Astrocyte (in vitro differentiated cells and primary cell): ENCODE results near the gene BICC1. TPM values are rescaled to one million over a fixed set of nuclear protein-coding genes. Genes with fewer than 3 reads are reported as not detected.

Experiments used
- DNase-seq: peaks from one replicate; pipeline ENCODE4 v3.0.0-alpha.2; 2010; ENCODE audit warnings: low read depth
- FAIRE-seq: peaks from 2 replicates; lab custom pipeline; 2011; peaks lifted over from hg19 to GRCh38; lab: Jason Lieb, UNC
- H2AFZ ChIP-seq: 2 replicates; pipeline ENCODE4 v1.6.0; 2012; ENCODE audit warnings: low read depth, low read length, inconsistent platforms
- H3K27ac ChIP-seq: 2 replicates; pipeline ENCODE4 v1.5.1; 2011; ENCODE audit warnings: low read depth, low read length, inconsistent platforms
- H3K27me3 ChIP-seq: 2 replicates; pipeline ENCODE4 v1.6.0; 2011; ENCODE audit warnings: low read length, inconsistent platforms; ENCODE audit not compliant: insufficient read depth
- H3K36me3 ChIP-seq: 2 replicates; pipeline ENCODE4 v1.5.1; 2011; ENCODE audit warnings: low read length, inconsistent platforms; ENCODE audit not compliant: insufficient read depth
- H3K4me1 ChIP-seq: 2 replicates; pipeline ENCODE4 v1.5.1; 2011; ENCODE audit warnings: low read length, inconsistent platforms; ENCODE audit not compliant: insufficient read depth
- H3K4me2 ChIP-seq: 2 replicates; pipeline ENCODE4 v1.6.0; 2012; ENCODE audit warnings: low read length, inconsistent platforms
- H3K4me3 ChIP-seq: 2 replicates; pipeline ENCODE4 v1.5.1; 2011; ENCODE audit warnings: low read depth, mild to moderate bottlenecking, low read length, inconsistent platforms; ENCODE audit not compliant: insufficient read depth
- H3K79me2 ChIP-seq: 2 replicates; pipeline ENCODE4 v1.6.0; 2012; ENCODE audit warnings: mild to moderate bottlenecking, low read length, inconsistent platforms; ENCODE audit not compliant: insufficient read depth
- H3K9ac ChIP-seq: 2 replicates; pipeline ENCODE4 v1.6.0; 2012; ENCODE audit warnings: mild to moderate bottlenecking, low read length, inconsistent platforms
- H3K9me3 ChIP-seq: 2 replicates; pipeline ENCODE4 v1.5.1; 2012; ENCODE audit warnings: low read depth, mild to moderate bottlenecking, low read length, inconsistent platforms; ENCODE audit not compliant: insufficient read depth
- H4K20me1 ChIP-seq: 2 replicates; pipeline ENCODE4 v1.6.0; 2012; ENCODE audit warnings: low read length, inconsistent platforms; ENCODE audit not compliant: insufficient read depth
- H3K27ac Mint-ChIP-seq: one replicate; pipeline ENCODE4 v1.8.0; 2021; ENCODE audit warnings: mild to moderate bottlenecking, mixed read lengths; ENCODE audit not compliant: unreplicated experiment
- H3K27me3 Mint-ChIP-seq: one replicate; pipeline ENCODE4 v1.8.0; 2021; ENCODE audit warnings: low read depth, mixed read lengths; ENCODE audit not compliant: unreplicated experiment
- H3K36me3 Mint-ChIP-seq: one replicate; pipeline ENCODE4 v1.8.0; 2021; ENCODE audit warnings: low read depth, mixed read lengths; ENCODE audit not compliant: unreplicated experiment
- H3K4me1 Mint-ChIP-seq: one replicate; pipeline ENCODE4 v1.8.0; 2021; ENCODE audit warnings: low read depth, mixed read lengths; ENCODE audit not compliant: unreplicated experiment
- H3K4me3 Mint-ChIP-seq: one replicate; pipeline ENCODE4 v1.8.0; 2021; ENCODE audit warnings: mild to moderate bottlenecking, moderate library complexity, mixed read lengths; ENCODE audit not compliant: unreplicated experiment
- H3K9me3 Mint-ChIP-seq: one replicate; pipeline ENCODE4 v1.8.0; 2021; ENCODE audit warnings: mild to moderate bottlenecking, mixed read lengths; ENCODE audit not compliant: unreplicated experiment
- EZH2 ChIP-seq: IDR thresholded peaks from 2 replicates; pipeline ENCODE4 v1.6.1; 2012; ENCODE audit warnings: mild to moderate bottlenecking, low read length, inconsistent platforms; ENCODE audit not compliant: insufficient read depth
- total RNA-seq: library from RNA; stranded (reverse); gene quantifications from 2 replicates; pipeline ENCODE4 v1.2.1, GENCODE V29; 2021
- TF ChIP-seq, protein P1 (sequence below): IDR thresholded peaks from 2 replicates; pipeline ENCODE4 v1.5.1; 2011; ENCODE audit warnings: low read depth, mild to moderate bottlenecking, inconsistent platforms, low read length, moderate library complexity; ENCODE audit not compliant: insufficient read depth

BICC1 gene
- total RNA-seq, 1 donor from 2014 or later, result 23.0 TPM

GRCh38 chr10:58797356-58797755 is 284.7 kb downstream of the BICC1 start:
- no peaks in the 10 kb centered on the region for H3K79me2 ChIP-seq
- no peak overlapping the region for H2AFZ ChIP-seq
- no peak for FAIRE-seq
- H3K36me3 ChIP-seq, result peaks cover 7% of the 10 kb centered on the region
- peak; percentile 51 for DNase-seq
- H4K20me1 ChIP-seq, result no peaks in the 10 kb centered on the region
- Mint-ChIP-seq H3K4me3 (no peak overlapping the region), H3K36me3 (peaks cover 20% of the 10 kb centered on the region), H3K9me3 (no peaks in the 10 kb centered on the region), H3K27me3 (no peaks in the 10 kb centered on the region), H3K4me1 (peaks cover 17% of the 10 kb centered on the region), H3K27ac (peak overlapping the region; percentile 34)
- H3K27me3 ChIP-seq, result no peaks in the 10 kb centered on the region
- no peaks in the 10 kb centered on the region for H3K9me3 ChIP-seq
- no peak overlapping the region for H3K9ac ChIP-seq
- H3K27ac ChIP-seq, result peak overlapping the region; percentile 13
- H3K4me2 ChIP-seq, result peak overlapping the region; percentile 10
- H3K4me1 ChIP-seq, result peaks cover 6% of the 10 kb centered on the region
- no peak for TF ChIP-seq EZH2
- TF ChIP-seq, protein P1, sequence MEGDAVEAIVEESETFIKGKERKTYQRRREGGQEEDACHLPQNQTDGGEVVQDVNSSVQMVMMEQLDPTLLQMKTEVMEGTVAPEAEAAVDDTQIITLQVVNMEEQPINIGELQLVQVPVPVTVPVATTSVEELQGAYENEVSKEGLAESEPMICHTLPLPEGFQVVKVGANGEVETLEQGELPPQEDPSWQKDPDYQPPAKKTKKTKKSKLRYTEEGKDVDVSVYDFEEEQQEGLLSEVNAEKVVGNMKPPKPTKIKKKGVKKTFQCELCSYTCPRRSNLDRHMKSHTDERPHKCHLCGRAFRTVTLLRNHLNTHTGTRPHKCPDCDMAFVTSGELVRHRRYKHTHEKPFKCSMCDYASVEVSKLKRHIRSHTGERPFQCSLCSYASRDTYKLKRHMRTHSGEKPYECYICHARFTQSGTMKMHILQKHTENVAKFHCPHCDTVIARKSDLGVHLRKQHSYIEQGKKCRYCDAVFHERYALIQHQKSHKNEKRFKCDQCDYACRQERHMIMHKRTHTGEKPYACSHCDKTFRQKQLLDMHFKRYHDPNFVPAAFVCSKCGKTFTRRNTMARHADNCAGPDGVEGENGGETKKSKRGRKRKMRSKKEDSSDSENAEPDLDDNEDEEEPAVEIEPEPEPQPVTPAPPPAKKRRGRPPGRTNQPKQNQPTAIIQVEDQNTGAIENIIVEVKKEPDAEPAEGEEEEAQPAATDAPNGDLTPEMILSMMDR, result no peak
- H3K4me3 ChIP-seq, result no peak overlapping the region

DNA sequence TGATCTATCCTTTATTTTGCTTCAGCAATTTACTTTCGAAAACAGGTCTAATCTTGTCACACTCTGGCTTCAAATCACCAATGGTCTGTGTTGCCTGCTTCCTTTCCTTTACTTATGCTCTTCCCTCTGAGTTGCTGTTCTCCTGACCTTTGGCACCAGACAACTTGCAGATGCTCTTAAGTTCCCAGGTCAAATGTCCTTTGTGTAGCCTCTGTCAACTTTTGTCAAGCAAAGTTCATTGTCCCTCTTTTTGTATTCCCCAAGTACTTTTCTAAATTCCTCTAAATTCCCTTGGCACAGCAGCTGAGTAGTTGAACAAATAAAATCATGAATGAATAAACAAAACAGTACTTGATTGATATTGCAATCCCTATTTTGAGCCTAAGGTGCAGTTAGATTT is 289.4 kb downstream of the BICC1 start:
- DNase-seq, result no peak
- H3K36me3 Mint-ChIP-seq, result peaks cover 13% of the 10 kb centered on the region

DNA sequence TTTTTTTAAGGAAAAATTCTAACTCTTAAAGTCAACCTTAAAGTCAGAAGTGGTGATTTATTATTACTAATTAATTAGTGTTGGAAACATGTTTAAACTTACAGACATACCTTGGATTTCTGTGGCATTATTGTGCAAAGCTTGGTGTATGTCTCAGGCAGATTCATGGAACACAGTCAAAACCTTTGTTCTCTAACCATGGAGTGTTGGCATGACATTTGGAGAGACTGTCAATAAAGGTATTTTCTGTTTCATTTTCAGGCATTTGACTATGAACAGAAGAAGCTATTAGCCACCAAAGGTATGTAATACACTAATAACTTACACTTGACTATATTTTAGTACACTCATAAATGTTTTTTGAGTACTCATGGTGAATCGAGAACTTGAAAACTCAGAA is 293.7 kb downstream of the BICC1 start:
- H3K79me2 ChIP-seq, result no peaks in the 10 kb centered on the region
- H2AFZ ChIP-seq, result no peak overlapping the region
- no peak overlapping the region for H3K27ac ChIP-seq
- peak; percentile 20 for DNase-seq
- H3K4me2 ChIP-seq, result no peak overlapping the region
- H3K9me3 ChIP-seq, result no peaks in the 10 kb centered on the region
- Mint-ChIP-seq H3K27ac (no peak overlapping the region), H3K9me3 (no peaks in the 10 kb centered on the region), H3K36me3 (peaks cover 17% of the 10 kb centered on the region), H3K4me1 (peaks cover 5% of the 10 kb centered on the region), H3K27me3 (no peaks in the 10 kb centered on the region), H3K4me3 (no peak overlapping the region)
- H3K27me3 ChIP-seq, result no peaks in the 10 kb centered on the region
- peaks cover 8% of the 10 kb centered on the region for H3K36me3 ChIP-seq
- no peak for TF ChIP-seq EZH2
- TF ChIP-seq, protein P1, result no peak
- no peak overlapping the region for H3K9ac ChIP-seq
- no peak for FAIRE-seq
- H3K4me1 ChIP-seq, result no peaks in the 10 kb centered on the region
- H4K20me1 ChIP-seq, result no peaks in the 10 kb centered on the region
- no peak overlapping the region for H3K4me3 ChIP-seq

More for the DNA sequence above, 289.4 kb downstream of the BICC1 start:
- Histone ChIP-seq H3K27me3 (no peaks in the 10 kb centered on the region), H3K9ac (no peak overlapping the region), H3K9me3 (no peaks in the 10 kb centered on the region), H2AFZ (no peak overlapping the region), H3K4me3 (no peak overlapping the region), H3K79me2 (no peaks in the 10 kb centered on the region), H4K20me1 (no peaks in the 10 kb centered on the region), H3K4me1 (peaks cover 4% of the 10 kb centered on the region), H3K36me3 (peaks cover 14% of the 10 kb centered on the region), H3K4me2 (no peak overlapping the region), H3K27ac (no peak overlapping the region)
- Mint-ChIP-seq H3K27me3 (no peaks in the 10 kb centered on the region), H3K4me1 (peaks cover 10% of the 10 kb centered on the region), H3K4me3 (no peak overlapping the region), H3K27ac (no peak overlapping the region), H3K9me3 (no peaks in the 10 kb centered on the region)
- no peak for FAIRE-seq
- TF ChIP-seq, protein P1, result no peak
- no peak for TF ChIP-seq EZH2
